GM19025 (cell line): ENCODE data around the gene LUC7L.
"Not testable (repeated sequence)": the region's sequence is repeated elsewhere in the genome, so short reads cannot be mapped to it uniquely, and the experiment has no call there.

ENCODE experiments used
- ATAC-seq: cut with Tn5 transposase; IDR thresholded peaks from one replicate; pipeline ENCODE4 v1.9.1; 2021; ENCODE audit warnings: mild to moderate bottlenecking, low read depth, moderate library complexity; ENCODE audit not compliant: unreplicated experiment

The LUC7L gene, protein sequence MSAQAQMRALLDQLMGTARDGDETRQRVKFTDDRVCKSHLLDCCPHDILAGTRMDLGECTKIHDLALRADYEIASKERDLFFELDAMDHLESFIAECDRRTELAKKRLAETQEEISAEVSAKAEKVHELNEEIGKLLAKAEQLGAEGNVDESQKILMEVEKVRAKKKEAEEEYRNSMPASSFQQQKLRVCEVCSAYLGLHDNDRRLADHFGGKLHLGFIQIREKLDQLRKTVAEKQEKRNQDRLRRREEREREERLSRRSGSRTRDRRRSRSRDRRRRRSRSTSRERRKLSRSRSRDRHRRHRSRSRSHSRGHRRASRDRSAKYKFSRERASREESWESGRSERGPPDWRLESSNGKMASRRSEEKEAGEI

DNA sequence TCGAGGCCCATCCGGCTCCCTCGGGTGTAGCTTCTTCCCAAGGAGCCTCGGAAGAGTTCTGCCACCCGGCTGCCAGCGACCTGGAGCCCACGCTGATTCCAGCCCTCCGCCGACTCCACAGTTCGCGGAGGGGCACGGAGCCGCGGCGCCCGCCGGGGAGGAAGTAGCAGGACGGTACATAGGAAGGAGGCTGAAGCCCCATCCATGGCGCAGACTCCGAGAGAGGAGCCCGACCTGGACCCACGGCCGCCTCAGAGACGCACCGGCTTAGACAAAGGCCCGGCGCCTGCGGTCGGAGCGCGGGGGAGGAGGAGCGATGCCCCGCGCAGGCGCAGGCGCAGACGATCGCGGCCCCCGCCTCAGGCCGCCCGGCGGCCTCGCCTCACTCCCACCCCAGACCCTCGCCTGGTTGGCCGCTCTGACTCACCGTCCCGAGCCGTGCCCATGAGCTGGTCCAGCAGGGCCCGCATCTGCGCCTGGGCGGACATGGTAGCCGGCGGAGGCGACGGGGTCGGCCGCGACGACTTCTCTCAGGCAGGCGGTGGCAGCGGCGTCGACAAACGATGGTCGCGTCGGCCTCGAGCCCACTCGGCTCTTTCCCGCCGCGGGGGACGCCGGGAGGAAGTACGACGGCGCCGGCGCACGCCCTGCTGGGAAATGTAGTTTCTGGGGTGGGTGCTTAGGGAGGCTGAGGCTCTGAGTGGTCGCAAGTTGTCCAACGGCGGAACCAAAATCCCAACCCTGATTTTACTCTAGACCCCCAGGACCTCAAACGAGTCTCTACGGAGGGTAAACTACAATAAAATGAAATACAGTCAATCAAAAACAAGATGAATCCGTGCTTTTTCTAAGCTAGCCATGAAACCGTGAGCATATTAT lies at the start of gene LUC7L:
LUC7L (minus strand) TSS at position 598 of the 879 bp plus-strand sequence; CDS start at position 488, 110 bp downstream.
- peak; percentile 87 for ATAC-seq

DNA sequence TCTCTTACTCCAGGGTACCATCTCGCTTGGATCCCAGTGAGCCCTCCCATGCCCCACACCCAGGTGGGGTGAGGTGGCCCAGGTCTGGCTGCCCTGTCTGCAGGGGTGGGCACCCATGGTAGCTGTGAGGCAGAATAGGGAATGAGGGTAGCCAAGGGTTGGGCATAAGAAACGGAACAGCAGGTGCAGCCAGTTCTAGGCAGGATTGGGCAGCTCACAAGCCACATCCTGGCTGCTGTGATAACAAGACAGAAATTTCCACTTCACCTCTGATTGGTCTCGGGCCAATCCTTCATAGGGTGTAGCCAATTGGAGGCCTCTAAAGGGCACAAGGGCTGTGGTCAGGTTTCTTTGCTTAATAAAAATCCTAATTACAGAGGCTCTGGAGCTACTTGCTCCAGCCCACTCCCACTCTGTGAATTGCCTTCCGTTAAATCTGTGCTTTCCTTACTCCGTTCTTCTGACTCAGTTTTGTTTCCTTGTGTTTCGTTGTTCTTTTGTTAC lies 49.7 kb upstream of the LUC7L start:
- ATAC-seq: no peak

DNA sequence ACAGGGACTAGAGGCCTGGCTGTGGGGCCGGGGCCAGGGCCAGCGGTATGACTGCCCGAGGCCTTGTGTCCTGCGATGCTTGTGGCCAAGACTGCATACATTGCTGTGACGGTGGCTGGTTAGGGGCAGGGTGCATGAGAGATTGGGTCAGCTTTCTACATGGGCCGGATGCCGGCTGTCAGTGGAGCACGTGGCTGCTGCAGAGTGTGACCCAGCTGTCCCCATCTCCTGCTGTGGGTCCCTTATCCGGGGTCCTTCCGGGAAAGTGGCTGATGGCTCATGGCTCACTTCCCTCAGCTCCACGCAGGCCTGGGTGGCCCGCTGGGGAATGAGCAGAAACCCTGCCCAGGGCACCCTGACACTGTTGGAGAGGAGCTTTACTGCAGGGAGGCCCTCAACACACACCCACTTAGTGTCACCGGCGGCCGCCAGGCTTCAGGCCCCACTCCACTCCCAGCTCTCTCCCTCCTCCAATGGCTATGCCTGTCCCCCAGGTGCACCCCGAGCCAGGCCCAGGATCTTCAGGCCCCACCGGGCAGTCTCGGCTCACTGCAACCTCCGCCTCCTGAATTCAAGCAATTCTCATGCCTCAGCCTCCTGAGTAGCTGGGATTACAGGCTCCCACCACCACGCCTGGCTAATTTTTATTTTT lies 47.3 kb upstream of the LUC7L start:
- ATAC-seq: no peak

DNA sequence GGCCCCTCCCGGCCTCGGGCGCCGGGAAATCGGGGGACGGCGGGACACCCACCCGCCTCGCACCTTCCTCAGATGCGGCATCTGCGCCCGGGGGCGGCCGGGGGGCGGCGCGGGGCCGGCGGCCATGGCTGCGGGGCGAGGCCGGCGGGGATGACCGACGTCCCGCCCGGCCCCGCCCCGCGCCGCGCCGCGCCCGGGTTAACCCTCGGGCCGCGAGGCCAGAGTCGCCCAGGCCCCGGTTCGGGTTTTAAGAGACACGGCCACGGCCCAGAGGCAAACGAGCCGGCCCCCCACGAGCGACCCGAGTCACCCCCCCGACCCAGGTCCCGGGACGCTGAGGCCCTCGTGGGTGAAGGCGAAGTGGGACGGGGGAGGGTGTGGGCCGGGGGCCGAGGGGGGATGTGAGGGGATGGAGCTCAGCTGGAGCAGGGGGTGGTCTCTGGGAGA lies 46.6 kb upstream of the LUC7L start, which contains the start of gene RGS11:
RGS11 (minus strand) TSS at position 159 of the 447 bp plus-strand sequence; CDS start at position 126, 33 bp downstream.
- ATAC-seq: no peak

DNA sequence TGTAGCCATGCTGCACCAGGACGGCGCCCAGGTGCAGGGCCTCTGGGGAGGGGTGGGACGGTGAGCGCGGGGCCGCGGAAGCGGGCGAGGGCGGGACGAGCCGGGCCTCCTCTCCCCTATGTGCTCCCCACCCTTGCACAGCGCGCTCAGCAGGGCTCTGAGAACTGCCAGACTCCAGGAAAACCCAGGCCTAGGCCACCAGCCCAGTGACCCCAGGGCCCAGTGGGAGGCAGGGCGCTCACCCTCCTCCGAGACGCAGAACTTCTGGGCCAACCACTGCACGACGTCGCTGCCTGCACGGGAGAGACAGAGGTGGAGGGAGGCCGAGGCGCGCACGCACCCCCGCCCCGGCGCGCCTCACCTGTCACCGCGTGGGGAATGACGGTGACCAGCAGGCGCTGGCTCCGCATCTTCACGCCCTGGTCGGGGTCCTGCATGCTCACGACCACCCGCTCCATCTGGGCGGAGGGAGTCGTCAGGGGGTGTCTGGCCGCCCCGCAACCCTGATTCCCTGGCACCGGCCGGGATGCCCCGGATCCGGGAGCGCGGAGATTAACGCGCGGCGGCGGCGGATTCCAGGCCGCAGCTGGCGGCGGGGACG lies 45.9 kb upstream of the LUC7L start:
- no peak for ATAC-seq

DNA sequence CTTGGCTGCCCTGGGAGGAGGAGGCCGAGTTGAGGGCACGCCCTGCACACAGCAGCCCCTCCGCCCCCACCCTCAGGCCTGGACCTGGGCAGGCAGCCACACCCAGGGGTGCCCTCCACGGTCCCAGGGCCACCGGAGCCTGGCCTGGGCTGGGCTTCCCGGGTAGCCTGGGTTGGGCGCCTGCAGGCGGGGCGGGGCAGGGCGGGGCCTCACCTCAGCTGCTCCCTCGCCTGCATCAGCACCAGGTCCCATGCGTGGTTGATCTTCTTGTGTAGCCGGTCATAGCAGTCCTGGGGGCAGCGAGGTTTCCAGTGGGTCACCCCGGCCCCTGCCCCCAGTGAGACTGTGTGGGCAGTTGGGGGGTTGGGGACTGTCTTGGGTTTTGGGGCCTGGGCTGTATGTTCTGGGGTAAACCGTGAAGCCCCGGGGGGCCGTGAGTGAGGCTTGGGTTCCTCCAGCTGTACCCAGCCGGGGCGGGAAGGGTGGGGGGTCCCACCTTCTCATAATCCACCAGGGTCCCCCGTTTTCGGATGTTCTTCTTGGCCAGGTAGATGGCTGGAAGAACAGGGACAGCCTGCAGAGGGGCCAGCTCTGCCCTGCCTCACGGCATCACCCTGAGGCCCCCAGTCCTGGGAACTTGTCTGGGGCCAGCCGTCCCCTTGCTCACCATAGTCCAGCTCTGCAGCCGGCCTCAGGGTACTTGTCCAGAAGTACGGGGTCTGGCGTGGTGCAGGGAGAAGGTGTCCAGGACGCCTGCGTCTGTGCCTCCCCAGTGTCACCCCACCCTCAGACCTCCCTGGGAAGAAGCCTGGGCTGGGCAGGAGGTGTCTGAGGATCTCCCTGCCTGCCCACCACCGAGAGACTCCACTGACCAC lies 44.5 kb upstream of the LUC7L start:
- no peak for ATAC-seq

DNA sequence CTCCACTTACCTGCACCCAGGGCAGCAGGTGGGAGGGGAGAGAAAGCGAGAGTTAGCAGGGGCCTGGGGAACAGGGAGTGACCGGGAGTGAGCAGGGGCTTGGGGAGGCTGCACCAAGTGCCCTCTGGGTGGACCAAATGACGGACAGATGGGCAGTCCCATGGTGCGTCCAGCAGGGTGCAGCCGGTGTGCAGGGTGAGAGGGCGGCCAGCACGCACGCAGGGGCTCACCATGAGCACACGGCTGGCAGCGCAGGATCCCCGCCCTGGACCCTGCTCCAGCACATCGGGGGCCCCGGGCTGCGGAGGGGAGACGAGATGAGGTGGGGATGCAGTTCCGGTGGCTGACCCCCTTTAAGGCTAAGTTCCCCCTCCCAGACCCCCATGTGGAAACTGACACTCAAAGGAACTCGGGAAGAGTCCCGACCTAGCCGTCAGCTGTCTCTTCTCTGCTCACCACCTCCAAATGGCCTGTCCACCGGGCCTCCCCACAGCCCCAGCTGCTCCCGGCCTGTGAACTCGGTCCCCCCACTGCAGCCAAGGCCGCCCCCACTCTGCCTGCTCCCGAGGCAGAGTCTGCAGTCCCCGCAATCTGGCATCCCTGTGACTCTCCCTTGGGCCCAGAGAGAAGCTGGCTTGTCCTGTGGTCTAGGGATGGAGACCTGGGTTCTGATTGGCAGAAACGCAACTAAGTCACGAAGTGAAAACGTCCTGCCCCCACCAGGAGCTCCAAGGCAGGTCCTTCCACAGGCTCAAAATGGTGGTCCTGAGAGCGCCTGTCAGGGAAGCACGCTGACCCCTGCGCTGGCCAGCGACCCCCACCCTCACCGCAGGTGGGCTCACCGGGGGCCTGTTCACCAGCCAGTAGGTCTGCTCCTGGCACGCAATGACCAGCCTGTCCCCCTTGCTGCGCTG lies 43.6 kb upstream of the LUC7L start:
- ATAC-seq: no peak

DNA sequence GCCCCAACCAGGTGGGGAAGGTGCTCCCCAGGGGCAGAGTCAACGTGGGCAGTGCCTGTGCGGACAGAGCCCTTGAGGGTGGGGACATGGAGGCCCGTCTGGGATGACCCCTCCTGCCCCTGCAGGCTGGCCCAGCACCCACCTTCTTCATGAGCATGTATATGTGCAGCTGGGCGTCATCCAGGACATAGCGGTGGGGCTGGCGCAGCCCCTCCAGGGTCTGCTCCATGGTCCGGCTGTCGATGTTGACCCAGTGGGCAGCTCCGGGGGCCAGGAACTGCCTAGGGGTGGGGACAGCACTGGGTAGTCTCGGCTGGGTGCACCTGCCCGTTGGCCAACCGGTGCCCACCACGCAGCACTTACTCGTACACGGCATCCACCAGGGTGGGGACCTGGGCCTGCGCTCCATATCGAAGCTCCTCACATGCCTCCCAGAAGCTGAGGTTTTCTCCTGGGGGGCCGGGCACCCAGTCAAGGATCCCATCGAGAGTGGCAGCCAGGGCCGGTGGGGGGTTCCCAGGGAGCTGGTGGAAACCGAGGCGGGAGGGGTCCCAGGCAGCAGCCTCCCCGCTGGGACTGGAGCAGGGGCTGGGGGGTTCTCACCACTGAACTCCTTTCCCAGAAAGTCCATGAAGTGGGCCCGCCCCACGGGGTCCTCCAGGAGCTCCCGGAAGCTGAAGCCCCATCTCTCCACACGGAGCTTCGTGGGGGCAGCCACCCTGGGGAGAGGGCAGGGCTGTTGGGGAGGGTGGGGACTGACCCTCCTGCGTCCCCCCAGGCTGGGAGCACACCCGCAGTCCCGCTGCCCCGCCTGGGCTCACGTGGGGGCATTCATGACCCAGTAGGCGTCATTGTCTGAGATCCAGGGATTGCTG lies 41.4 kb upstream of the LUC7L start:
- no peak for ATAC-seq

DNA sequence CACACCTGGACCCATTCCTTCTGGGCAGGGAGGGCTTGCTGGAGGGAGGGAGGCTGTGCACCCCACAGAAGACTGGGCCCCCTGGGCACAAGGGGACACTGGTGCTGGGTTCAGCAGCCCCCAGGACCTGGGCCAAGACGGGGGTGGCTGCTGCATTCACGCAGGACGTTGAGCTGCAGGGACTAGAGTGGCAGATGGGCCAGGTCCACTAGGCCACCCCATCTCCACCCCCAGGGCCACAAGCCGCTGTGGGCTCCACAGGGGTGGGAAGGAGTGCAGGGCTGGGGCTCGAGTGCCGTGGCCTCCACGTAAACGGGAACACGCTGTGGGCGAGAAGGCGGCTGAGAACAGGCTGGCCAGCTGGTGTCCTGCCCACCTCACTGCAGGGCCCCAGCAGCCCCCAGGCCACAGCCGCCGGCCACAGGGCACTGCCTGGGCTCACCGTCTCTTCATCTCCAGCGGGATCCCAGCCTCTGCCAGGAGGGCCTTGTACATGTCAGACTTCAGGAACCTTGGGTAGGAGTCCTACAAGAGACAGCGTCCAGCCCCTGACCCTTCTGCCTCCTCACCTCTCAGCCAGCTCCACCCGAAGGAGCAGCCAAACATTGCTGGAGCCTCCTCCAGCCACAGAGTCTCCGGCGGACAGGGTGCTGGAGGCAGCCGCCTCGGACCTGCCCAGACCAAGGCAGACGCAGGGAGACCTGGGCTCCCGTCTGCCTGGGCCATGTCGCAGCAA lies 40.0 kb upstream of the LUC7L start:
- ATAC-seq: no peak

DNA sequence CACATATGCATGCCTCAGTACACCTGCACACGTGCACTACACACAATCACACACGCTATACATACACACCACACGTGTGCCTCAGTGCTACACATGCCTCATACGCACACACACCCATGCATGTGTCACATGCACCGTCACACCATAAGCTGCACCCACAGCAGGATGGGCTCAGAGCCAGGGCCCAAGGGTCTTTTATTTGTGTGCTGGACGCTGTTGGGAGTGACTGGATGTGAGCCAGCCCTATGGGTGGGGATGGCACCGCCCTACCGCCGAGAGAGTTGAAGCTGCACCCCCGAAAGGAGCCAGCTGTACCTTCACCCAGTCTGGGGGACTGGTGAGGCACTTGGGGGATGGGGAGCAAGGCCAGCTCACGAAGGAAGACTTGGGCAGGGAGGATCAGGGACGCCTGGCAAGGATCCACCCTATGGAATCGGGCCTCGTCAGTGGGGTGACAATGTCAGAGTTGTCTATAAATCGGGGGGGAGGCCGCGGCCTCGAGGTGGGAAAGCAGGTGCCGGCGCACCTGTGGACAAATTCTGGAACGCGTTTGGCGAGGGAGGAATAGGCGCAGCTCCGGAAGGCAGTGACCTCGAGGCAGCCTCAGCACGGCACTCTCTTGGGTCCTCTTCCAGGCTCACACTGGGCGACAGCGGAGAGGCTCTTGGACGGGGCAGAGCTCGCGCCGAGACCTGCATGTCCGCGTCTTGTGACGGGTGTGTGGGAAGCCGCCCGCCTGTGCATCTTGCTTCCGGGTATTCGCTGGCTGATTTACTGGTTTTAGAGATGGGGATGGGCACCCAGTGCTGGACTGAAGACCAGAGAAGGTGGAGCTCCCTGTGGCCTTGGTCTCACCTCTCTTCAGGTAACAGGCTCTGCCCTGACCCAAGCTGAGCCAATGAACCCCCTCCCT lies 39.1 kb upstream of the LUC7L start:
- no peak for ATAC-seq

DNA sequence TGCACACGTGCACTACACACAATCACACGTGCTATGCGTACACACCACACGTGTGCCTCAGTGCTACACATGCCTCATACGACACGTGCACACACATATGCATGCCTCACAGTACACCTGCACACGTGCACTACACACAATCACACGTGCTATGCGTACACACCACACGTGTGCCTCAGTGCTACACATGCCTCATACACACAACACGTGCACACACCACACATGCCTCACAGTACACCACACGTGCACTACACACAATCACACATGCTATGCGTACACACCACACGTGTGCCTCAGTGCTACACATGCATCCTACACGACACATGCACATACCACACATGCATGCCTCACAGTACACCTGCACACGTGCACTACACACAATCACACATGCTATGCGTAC lies 38.3 kb upstream of the LUC7L start:
- not testable (repeated sequence) for ATAC-seq

DNA sequence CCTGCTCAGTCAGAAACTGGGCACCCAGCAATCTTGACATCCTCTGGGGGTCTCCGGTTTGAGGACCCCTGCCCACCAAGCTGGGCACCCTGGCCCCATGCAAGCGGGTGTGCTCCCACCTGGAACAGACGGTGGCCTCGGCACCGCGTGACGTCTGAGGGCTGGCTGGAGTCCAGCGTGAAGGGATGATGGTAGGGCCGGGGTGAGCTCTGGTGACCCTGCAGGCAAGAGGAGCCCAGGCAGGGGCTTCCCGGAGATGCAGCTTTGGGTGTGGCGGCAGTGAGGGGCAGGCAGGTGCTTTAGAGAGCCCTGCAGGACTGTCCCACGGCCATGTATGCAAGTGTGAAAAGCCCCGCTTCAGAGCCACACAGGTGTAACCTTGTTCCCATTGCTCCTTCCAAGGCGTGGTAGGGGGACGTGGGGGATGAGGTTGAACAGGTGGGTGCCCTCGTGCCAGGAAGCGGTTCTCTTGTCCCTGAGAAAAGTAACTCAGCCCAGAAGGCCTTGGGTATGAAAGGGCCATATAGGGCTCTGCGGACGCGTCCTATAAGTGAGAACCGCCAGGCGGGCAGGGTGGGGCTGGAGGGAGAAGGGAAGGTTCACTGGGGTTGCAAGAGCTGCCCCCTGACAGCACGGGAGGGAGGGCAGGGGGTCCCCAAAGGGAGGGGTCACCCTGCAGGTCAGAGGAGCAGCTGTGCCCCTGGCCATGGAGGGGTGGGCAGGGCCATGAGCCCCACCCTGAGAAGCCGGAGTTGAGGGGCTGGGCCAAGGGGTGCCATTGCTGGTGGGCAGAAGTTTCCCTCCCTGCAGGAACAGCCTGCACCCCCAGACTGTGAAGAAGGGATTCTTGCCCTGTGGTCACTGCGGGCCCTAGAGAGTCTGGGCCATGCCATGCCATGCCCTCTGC lies 37.3 kb upstream of the LUC7L start:
- no peak for ATAC-seq

DNA sequence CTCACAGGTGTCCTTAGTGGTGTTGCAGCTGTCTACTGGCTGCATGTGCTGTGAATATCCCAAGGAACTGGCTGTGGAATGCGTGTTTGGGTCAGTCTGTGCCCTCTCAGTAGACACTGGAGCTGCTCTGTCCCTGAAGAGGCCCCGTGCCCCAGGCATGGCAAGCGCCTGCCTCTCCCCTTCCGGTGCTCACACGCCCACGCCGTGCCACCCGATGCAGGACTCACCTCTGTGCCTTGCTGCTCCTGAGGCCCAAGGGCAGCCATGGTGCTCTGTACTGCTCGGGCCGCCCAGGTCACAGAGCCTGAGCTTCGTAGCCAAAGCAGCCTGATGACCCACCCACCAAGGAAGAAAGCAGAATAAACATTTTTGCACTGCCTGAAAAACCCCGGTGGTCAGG lies 36.5 kb upstream of the LUC7L start:
- no peak for ATAC-seq

DNA sequence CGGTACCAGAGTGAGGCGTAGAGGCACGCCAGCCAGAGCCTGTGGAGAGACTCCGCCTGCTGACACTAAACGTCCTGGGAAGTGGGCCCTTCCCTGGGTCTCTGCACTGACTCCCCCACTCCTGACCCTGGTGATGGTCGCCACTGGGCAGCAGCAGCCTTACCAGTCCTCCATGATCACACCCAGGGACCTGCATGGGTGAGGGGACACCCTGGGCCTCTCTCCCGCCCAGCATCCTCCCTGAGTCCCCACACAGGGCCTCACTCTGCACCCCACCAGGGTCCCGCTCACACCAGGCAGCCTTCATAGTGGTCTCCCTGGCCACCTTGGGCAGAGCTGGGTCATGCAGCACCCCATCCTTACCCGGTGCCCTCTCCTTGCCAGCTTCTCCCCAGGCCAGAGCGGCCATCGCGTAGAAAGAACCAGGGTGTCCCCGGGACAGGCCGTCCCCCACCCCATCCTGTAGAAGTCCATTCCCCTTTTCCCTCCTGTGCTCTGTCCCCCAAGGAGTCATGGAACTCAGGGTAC lies 35.8 kb upstream of the LUC7L start:
- ATAC-seq: no peak
